HG03135 (cell line): ENCODE measurements around the gene ALPP.
"Not testable (repeated sequence)": the region's sequence is repeated elsewhere in the genome, so short reads cannot be mapped to it uniquely, and the experiment has no call there.

ENCODE experiments used
- ATAC-seq: cut with Tn5 transposase; IDR thresholded peaks from one replicate; pipeline ENCODE4 v1.9.1; 2021; ENCODE audit warnings: mild to moderate bottlenecking, moderate library complexity; ENCODE audit not compliant: unreplicated experiment

The ALPP gene

GRCh38 chr2:232363064-232363783 is 15.3 kb upstream of the ALPP start:
- not testable (repeated sequence) for ATAC-seq

GRCh38 chr2:232363784-232364615 is 14.6 kb upstream of the ALPP start:
- ATAC-seq = peak; percentile 44

DNA sequence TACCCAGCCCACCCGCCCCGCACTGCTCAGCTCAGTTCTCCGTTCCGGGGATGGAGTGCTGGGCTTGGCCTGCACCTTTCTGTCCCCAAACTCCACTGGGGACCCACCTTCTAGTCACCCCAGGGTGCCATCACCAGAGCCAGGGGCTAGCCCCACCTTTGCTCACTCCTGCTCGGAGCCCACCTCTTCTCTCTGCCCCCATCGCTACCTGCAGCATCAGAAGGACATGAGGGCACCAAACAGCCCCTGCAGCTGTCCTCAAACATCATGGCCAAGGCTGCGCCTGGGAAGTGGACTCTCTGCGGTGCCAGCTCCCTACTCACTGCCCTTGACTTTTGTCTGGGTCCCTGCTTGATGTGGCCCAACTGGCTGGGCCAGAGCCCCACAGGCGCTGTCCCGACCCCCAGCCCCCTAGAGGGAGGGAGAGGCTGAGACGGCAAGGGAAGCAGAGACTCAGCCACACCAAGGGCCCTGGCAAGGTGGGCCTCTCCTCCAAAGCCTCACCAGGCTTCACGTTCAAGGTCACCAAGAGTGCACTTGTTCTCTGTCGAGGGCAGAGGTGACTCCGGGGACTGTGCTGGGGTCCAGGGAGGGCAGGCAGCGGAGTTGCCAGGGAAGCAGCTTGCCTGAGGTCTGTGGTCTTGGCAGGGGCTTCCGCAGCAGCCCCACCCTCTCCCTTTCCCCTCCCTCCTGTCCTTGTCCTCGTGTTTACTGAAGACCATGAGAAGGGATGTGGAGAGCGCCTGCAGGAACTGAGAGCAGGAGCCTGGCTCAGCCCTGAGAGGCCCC is 13.6 kb upstream of the ALPP start:
- ATAC-seq = not testable (repeated sequence)

GRCh38 chr2:232365621-232366321 is 12.8 kb upstream of the ALPP start:
- no peak for ATAC-seq

GRCh38 chr2:232366461-232366860 is 12.1 kb upstream of the ALPP start:
- ATAC-seq = not testable (repeated sequence)

- ATAC-seq = no peak
Measured at GRCh38 chr2:232367016-232367415, 11.5 kb upstream of the ALPP start.

DNA sequence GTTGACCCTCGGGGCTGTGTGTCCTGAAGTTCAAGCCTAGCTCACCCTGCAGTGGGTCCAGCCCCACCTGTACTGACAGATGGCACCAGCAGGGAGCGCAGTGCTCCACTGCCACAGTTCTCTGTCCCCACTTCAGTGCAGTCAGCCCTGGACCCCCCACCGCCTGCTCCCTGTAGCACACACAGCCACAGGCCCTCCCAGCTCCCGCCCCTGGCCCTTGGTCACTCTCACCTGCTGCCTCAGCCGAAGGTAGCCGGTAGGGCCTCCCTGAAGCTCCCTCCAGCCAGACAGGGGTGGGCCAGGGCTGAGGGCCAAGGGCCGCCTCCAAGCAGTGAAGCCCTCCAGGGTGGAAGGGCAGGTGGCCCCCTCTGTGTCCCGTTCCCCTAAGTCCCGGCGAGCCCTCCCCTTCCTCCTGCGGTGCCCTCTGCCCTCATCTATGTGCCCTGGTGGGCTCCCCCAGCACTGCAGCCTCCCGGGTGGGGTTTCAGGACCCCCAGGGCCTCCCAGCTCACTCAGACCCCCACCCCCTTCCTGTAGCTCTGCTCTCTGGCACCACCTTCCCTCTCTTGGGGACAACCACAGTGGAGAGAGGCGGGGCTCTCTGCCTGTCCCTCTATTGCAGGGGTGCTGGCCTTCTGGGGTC is 10.8 kb upstream of the ALPP start:
- ATAC-seq = no peak

DNA sequence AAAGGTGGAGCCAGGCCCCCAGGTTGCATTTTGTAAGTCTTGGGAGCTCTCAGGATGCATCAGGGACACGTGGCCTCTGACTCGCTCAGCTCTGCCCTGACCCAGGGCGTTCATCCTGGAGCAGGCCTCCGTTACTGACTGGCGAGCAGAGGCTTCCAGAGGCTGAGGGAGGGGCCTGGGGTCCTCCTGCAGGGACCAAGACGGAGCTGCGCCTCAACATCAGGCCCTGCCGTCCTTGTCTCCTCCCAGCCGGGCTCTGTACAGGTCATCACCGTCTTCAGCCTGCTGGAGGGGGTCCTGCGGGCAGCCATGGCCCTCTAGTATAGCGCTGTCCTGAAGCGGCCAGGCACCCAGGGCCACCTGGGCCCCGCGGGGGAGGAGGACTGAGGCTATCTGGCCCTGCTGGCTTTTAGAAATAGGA is 10.2 kb upstream of the ALPP start:
- ATAC-seq = no peak

- ATAC-seq = no peak
Measured at GRCh38 chr2:232369126-232369951, 9.2 kb upstream of the ALPP start.

DNA sequence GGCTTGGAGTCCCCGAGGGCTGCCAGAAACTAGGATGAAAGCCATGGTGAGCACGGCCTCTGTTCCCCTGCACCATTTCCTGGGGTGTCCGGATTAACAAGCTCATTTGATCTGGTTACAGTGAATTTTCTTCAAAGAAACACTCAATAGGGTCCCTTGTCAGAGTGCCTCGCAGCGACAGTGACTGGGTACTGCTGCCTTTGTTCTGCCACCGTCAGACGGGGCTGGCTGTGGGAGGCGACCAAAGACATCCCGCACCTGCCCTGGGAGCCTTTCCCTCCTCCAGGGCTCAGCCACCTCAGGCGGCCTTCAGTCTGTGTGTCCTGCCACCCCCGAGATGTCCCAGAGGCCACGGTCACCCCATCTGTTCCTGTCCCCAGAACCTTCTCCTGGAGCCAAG is 8.5 kb upstream of the ALPP start:
- not testable (repeated sequence) for ATAC-seq

- ATAC-seq = no peak
Measured at GRCh38 chr2:232372231-232373208, 6.0 kb upstream of the ALPP start.

DNA sequence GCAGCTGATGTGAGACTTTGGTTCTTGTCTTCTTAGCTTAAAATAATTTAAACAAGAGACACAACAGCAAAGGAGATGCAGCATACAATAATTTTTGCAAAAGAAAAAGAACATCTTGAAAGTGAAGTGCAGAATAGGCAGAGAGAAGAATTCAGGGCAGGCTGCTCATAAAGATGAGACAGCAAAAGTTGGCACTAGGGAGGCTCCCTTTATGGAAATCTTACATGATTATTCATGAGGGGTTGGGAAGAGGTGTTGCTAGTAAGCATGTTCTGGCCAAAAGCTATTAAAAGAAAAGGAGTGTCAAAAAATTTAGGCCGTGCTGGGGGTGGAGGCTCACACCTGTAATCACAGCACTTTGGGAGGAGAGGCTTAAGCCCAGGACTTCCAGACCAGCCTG is 4.2 kb upstream of the ALPP start:
- no peak for ATAC-seq

GRCh38 chr2:232375164-232375563 is 3.4 kb upstream of the ALPP start:
- ATAC-seq = no peak

- no peak for ATAC-seq
Measured at GRCh38 chr2:232376260-232376659, 2.3 kb upstream of the ALPP start.

- no peak for ATAC-seq
Measured at GRCh38 chr2:232376713-232377112, 1.8 kb upstream of the ALPP start.

GRCh38 chr2:232377319-232377718 is 1.2 kb upstream of the ALPP start:
- no peak for ATAC-seq

GRCh38 chr2:232377841-232378734 is 463 bp upstream of the ALPP start:
- no peak for ATAC-seq
